HL-60 (cell line): ENCODE data around the gene SH3PXD2A.

ENCODE experiments used
- DNase-seq, 2 experiments: peaks; one replicate each; pipeline ENCODE4 v3.0.0-alpha.2; 2010 to 2020; ENCODE audit warnings: low read depth in 1 of 2, low spot score in 1 of 2
- H3K27ac ChIP-seq: fragments of 250-450 bp; sonication (Bioruptor Pico); replicated peaks from 2 replicates; pipeline ENCODE4 v1.5.1; 2020; ENCODE audit warnings: mild to moderate bottlenecking, moderate library complexity
- H3K27me3 ChIP-seq: fragments of 250-450 bp; sonication (Bioruptor Pico); 2 replicates; pipeline ENCODE4 v1.5.1; 2021; ENCODE audit warnings: mild to moderate bottlenecking, moderate library complexity; ENCODE audit not compliant: insufficient read depth, poor library complexity, severe bottlenecking
- H3K4me3 ChIP-seq: replicated peaks from 2 replicates; pipeline ENCODE4 v1.5.1; 2011; ENCODE audit warnings: mild to moderate bottlenecking, control low read depth, low read length; ENCODE audit not compliant: insufficient read depth
- CTCF ChIP-seq: IDR thresholded peaks from one replicate; pipeline ENCODE4 v1.5.1; 2011; ENCODE audit warnings: low read length, control low read depth, inconsistent platforms; ENCODE audit not compliant: insufficient read depth
- GABPA ChIP-seq: IDR thresholded peaks from 2 replicates; pipeline ENCODE4 v1.6.1; 2012; ENCODE audit warnings: low read depth
- POLR2AphosphoS5 ChIP-seq: IDR thresholded peaks from 2 replicates; pipeline ENCODE4 v1.6.1; 2012; ENCODE audit warnings: low read depth
- SPI1 ChIP-seq: IDR thresholded peaks from 2 replicates; pipeline ENCODE4 v1.6.1; 2012; ENCODE audit warnings: low read depth, mild to moderate bottlenecking, borderline replicate concordance
- TF ChIP-seq, protein P1 (sequence below): IDR thresholded peaks from 2 replicates; pipeline ENCODE4 v1.6.1; 2012; ENCODE audit warnings: low read depth; ENCODE audit not compliant: insufficient replicate concordance

The SH3PXD2A gene

DNA sequence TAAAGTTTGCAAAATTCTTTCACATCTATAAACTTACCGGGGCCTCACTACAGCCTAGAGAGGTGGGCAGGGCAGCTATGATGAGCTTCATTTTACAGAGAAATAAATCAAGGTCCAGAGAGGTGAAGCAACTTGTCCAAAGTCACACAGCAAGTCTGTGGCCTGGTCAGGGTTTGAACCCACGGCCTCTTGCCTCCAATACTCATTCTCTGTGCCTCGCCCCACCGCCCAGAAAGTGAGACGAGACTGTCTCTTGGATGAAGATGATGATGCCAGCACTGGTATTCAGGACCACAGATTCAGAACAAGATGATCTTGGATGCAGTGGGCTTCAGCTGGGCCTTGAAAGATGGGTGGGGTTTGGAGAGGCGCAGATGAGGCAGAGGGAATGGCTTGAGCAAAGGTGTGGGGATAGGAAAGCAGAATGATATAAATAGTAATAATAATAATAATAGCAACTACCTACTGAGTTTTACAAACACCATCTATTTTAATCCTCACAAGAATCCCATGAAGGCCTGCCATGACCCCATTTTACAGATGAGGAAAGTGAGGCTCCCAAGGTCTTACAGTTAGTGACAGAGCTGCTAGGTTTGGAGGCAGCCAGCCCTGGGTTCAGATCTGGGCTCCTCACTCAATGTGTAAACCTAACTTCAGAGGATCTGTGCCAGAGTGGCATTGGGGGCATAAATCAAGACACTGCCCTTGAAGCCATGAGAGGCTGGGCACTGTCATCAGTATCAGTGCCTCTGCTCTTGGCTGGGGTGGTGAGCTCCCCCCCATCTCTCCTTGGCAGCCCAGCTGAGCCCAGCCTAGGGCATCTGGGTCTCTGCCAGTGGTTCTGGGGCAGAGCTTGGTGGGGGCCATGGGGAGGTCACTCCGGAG, 291.9 kb downstream of the SH3PXD2A start:
- Histone ChIP-seq H3K27ac (no peak overlapping the region), H3K27me3 (no peaks in the 10 kb centered on the region), H3K4me3 (no peak overlapping the region)
- no peak for TF ChIP-seq POLR2AphosphoS5
- TF ChIP-seq CTCF: no peak
- TF ChIP-seq SPI1: no peak
- TF ChIP-seq GABPA: no peak
- TF ChIP-seq, protein P1, sequence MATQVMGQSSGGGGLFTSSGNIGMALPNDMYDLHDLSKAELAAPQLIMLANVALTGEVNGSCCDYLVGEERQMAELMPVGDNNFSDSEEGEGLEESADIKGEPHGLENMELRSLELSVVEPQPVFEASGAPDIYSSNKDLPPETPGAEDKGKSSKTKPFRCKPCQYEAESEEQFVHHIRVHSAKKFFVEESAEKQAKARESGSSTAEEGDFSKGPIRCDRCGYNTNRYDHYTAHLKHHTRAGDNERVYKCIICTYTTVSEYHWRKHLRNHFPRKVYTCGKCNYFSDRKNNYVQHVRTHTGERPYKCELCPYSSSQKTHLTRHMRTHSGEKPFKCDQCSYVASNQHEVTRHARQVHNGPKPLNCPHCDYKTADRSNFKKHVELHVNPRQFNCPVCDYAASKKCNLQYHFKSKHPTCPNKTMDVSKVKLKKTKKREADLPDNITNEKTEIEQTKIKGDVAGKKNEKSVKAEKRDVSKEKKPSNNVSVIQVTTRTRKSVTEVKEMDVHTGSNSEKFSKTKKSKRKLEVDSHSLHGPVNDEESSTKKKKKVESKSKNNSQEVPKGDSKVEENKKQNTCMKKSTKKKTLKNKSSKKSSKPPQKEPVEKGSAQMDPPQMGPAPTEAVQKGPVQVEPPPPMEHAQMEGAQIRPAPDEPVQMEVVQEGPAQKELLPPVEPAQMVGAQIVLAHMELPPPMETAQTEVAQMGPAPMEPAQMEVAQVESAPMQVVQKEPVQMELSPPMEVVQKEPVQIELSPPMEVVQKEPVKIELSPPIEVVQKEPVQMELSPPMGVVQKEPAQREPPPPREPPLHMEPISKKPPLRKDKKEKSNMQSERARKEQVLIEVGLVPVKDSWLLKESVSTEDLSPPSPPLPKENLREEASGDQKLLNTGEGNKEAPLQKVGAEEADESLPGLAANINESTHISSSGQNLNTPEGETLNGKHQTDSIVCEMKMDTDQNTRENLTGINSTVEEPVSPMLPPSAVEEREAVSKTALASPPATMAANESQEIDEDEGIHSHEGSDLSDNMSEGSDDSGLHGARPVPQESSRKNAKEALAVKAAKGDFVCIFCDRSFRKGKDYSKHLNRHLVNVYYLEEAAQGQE: no peak
- no peak for DNase-seq

GRCh38 chr10:103562383-103562782, 293.0 kb downstream of the SH3PXD2A start:
- Histone ChIP-seq H3K4me3 (no peak overlapping the region), H3K27ac (no peak overlapping the region), H3K27me3 (no peaks in the 10 kb centered on the region)

GRCh38 chr10:103560886-103561285, 294.5 kb downstream of the SH3PXD2A start:
- no peak for DNase-seq
- H3K27ac ChIP-seq: no peak overlapping the region
- no peak for TF ChIP-seq GABPA
- TF ChIP-seq POLR2AphosphoS5: no peak
- TF ChIP-seq, protein P1: no peak
- TF ChIP-seq SPI1: no peak
- no peak for TF ChIP-seq CTCF
- H3K4me3 ChIP-seq: no peak overlapping the region
- H3K27me3 ChIP-seq: peaks cover 4% of the 10 kb centered on the region

More at GRCh38 chr10:103562383-103562782, 293.0 kb downstream of the SH3PXD2A start:
- DNase-seq: no peak
- no peak for TF ChIP-seq POLR2AphosphoS5
- TF ChIP-seq GABPA: no peak
- no peak for TF ChIP-seq CTCF
- TF ChIP-seq SPI1: no peak
- TF ChIP-seq, protein P1: no peak
